GM12864 (cell line): Measurements from ENCODE around the gene KLF13.
A peak's percentile ranks its signal among the peaks of the same experiment; 100 is the strongest.

Source experiments
- DNase-seq: peaks from one replicate; pipeline ENCODE4 v3.0.0-alpha.2; 2011; ENCODE audit warnings: low read depth
- H3K4me3 ChIP-seq: 2 replicates; pipeline ENCODE4 v1.5.1; 2011; ENCODE audit warnings: mild to moderate bottlenecking, low read depth, low read length, control low read depth
- CTCF ChIP-seq: IDR thresholded peaks from 2 replicates; pipeline ENCODE4 v1.5.1; 2011; ENCODE audit warnings: low read depth, mild to moderate bottlenecking, moderate library complexity, low read length, control low read depth, inconsistent platforms; ENCODE audit errors: missing control alignments

The KLF13 gene

DNA sequence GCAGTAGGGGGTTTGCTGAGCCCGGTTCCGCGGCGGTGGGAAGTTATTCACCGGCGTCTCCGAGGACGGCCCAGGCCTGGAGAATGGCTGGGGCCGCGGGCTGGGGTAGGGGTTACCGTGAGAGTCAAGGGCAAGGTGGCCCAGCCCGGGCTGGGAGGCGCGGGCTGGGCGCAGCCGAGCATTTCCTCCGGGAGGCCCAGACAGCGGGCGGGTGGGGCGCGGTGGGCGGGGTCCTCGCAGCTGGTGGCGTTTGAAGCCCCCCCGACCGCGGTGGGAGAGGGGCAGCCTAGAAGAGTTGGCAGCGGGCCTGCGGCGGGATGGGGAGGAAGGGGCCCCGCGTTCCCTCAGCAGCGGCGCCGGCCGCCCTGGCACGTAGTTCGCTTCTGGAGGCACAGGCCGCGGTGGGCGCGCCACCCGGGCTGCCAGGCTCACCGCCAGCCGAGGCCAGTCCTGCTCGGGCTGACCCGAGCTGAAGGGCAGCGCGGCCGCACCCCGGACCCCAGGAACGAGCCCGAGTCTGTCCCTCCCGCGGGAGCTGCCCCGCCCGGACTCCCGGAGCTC is 960 bp upstream of the KLF13 start:
- peak overlapping the region; percentile 89 for H3K4me3 ChIP-seq
- no peak for DNase-seq
- no peak for TF ChIP-seq CTCF

DNA sequence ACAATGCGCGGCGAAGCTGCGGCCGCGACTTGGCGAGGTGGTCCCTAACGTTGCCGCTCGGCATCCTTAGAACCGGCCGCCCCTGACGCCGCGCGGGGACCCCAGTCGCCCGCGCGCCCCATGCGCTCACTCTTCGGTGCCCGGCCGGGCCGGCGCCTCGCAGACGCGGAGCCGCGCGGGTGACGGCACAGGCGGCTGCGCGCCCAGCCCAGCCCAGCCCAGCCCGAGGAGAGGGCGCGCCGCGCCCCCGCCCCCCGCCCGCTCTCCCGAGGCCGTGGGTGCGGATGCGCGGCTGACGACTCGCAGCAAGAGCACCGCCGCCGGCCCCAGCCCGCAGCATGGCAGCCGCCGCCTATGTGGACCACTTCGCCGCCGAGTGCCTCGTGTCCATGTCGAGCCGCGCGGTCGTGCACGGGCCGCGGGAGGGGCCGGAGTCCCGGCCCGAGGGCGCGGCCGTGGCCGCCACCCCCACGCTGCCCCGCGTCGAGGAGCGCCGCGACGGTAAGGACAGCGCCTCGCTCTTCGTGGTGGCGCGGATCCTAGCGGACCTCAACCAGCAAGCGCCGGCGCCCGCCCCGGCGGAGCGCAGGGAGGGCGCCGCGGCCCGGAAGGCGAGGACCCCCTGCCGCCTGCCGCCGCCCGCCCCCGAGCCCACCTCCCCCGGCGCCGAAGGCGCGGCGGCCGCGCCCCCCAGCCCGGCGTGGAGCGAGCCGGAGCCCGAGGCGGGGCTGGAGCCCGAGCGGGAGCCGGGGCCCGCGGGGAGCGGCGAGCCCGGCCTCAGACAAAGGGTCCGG is 437 bp downstream of the KLF13 start:
- DNase-seq: no peak
- H3K4me3 ChIP-seq: peak overlapping the region; percentile 82
- no peak for TF ChIP-seq CTCF

GRCh38 chr15:31327669-31328427 is 1.2 kb downstream of the KLF13 start:
- peak overlapping the region; percentile 82 for H3K4me3 ChIP-seq
- DNase-seq: no peak
- TF ChIP-seq CTCF: no peak

DNA sequence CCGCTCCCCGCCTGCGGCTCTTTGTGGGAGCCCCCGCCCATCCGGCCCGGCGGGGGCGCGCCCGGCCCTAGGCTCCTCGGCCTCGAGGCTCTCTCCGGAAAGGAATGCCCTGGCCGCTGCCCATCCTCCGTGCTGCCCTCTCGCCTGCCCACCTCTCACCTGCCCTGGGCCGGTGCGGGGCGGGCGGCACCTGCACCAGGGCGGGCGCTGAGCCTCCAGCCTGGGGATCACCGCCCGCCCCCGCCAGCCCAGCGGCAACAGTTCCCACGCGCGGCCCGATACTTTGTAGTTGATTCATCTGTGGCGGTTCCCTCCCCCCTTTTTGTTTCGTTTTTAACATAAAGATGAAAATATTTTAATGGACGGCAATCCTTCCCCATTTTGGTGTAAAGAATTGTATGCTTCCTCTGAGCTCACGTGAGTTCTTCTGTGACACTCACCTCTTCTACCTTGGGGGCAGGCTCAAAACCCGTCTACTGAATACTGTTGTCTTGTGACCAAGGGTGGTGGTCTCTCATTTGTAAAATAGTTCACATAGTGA is 1.9 kb downstream of the KLF13 start:
- H3K4me3 ChIP-seq: peak overlapping the region; percentile 82
- DNase-seq: no peak
- TF ChIP-seq CTCF: no peak

GRCh38 chr15:31328969-31329639 is 2.5 kb downstream of the KLF13 start:
- DNase-seq: no peak
- no peak for TF ChIP-seq CTCF
- peak overlapping the region; percentile 82 for H3K4me3 ChIP-seq

GRCh38 chr15:31329640-31330010 is 3.0 kb downstream of the KLF13 start:
- no peak for DNase-seq
- TF ChIP-seq CTCF: no peak
- peak overlapping the region; percentile 82 for H3K4me3 ChIP-seq
